OCI-M2 (cell line): ENCODE data around the gene KANSL1.

Experiments
- DNase-seq: peaks from one replicate; lab custom pipeline; 2025; ENCODE audit not compliant: unreplicated experiment; lab: John Stamatoyannopoulos, UW

Gene KANSL1

DNA sequence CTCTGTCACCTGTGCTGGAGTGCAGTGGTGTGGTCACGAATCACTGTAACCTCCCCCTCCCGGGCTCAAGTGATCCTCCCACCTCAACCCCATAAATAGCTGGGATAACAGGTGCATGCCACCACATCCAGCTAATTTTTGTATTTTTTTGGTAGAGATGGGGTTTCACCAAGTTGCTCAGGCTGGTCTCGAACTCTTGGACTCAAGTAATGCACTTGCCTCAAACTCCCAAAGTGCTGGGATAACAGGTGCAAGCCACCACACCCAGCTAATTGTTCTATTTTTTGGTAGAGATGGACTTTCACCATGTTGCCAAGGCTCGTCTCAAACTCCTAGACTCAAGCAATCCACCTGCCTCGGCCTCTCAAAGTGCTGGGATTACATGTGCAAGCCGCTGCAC lies 107.7 kb downstream of the KANSL1 start:
- no peak for DNase-seq

DNA sequence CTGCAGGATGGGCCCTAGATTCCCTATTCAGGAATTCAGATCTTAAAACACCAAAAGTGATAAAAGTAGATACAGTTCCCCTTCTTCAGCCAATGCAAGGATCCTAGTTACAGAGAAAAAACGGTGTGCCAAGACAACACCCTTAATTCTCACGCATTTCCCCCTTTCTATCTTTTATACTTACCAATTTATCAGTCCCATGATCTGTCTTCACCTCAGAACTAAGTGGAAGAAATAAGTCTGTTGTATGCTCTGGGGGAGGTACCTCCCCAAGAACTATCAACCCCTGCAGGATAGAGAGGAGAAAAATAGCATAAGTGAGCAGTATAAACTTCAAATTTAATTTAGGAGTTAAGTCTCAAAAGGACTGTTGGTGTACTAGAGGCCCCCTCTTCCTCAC lies 111.0 kb downstream of the KANSL1 start:
- no peak for DNase-seq

DNA sequence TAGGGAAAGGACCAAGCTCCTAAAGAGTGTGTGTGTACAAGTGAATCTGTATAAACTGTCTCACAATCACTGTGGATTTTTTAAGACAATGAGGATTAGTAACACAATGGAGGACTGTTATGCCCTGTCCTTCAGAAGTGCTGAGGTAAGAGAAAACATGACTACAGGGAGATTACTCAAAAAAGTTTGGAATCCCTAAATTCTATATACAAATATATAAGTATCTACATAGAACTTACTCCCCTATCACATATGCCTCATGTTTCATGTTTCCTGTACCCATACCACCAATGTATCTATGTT lies 112.3 kb downstream of the KANSL1 start:
- no peak for DNase-seq

DNA sequence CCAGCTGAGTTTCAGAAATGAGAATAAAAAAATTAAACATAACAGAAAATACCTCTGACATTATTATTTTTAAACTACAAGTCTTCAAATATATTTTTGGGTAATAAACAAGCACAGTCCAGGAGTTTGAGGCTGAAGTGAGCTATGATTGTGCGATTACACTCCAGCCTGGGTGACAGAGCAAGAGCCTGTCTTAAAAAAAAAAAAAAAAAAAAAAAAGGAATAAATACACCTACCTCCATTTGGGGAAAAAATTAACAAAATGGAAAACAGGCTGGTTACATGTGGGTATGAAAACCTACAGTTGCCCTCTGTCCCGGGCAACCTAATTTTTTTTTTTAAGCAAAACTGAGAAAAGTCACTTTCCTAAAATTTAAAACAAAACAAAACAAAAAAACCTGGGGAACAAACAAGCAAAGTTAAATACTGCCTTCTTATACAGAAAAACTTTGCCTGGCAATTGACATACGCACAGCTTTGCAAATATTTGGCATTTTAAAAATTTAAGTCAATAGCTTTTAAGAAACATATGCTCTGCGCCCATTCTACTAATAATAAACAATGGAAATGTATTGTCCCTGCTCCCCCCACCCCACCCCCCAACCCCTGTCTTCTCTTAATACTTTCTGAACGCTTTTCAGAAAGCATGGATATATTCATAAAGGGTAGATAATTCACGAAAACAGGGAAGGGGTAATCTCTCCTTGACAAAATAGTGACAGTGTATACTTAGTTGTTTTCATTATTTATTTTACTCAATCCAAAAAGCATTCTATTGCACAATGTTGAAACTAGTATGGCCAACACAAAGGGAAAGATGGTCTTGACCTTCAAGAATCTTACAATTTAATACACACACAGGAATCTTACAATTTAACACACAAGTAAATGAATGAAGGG lies 112.9 kb downstream of the KANSL1 start:
- no peak for DNase-seq

DNA sequence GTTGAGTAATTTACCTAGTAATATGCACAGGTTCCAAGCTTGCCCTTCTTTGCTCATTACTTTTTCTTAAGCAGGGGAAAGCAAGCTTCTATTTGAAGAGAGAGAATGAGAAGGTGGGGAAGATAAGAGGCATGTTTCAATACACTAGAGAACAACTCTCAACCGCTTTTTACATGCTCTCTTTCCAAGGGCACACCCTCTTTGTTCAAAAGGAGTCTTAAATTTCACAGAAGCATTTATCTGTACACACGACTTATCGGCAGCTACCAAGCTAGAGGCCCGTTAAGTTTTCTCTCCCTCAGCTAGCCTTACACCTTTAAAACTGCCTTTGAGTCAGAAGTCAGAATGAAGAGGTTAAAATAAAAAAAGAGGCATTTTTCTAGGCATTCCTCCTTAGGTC lies 114.6 kb downstream of the KANSL1 start:
- DNase-seq: no peak

DNA sequence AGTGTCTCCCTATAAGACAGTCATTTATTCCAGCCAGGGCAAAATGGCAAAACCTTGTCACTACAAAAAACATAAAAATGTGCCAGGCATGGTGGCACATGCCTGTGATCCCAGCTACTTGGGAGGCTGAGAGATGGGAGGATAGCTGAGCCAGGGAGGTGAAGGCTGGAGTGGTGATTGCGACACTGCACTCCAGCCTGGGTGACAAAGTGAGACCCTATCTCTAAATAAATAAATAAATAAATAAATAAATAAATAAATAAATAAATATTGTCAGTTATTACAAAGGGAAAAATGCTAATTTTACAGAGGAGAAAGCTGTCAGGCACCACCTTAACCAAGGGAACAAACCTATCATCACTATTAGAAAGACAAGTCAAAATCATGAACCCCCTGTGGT lies 118.7 kb downstream of the KANSL1 start:
- no peak for DNase-seq

DNA sequence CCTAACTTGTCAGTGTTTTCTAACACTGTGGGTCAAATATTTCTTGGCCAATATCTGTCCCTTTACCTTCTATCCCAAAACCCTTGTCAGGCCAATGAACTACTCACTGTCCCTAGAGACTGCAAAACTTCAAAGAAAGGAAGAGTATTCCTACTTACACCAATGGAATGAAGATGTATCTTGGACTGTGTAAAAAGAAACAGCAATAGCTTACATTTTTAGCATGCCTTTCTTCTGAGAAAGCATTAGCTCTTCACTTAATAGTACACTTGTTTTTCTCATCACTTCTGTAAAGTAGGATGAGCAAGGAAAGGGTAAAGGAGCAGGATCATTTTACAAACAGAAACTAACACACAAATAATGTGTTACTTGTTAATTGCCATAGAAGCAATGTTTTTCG lies 120.2 kb downstream of the KANSL1 start:
- DNase-seq: no peak

DNA sequence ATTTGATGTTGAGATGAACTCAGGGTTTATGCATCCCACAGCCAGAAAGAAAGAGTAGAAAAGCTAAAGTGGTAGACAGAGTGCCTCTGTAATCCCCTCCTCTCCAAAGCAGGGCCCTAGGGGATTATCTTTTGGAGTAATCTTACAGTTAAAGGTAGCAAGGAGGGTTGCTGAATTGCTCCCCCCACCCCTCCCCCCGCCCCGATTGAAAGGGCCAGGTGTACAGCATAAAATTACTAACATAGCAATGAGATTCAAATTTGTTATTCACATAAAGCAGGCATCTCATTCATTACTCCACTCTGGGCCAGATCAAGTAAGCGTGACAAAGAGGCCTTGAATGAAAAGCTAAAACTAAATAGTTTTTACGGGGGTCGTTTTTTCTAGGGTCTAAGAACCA lies 121.4 kb downstream of the KANSL1 start:
- DNase-seq: no peak

DNA sequence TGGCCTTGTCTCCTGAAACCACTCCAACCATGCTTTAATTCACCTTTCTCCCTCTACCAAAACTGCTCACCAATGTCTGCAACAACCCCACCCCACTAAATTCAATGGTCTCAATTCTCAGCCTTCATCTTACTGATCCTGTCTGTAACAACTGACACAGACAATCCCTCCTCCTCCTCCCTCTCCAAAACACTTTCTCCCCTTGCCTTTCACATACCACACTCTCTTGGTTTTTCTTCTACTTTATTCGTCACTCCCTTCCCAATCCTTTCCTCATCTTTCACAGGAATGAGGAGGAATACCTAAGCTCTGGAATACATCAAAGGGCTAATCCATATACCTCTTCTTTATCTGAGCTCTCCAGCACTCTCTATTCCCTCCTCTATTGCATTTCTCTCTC lies 128.8 kb downstream of the KANSL1 start:
- DNase-seq: no peak

DNA sequence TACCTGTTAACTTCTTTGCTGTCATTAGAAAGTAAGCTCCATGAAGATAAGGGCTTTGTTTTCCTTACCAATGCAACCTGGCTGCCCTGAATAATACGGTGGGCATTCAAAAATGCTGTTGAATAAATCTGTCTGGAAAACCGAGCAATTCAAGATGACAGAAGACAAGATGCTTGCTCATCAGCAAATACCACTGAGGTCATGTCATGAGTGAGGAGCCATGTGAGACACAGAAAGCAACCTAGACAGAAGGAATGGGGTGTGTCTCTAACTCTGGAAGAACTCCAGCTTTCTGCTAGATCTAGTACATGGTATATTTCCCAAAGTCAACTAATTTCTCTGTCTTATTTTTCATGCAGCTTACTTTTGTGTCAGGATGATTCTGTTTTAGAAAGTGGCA lies 130.0 kb downstream of the KANSL1 start:
- DNase-seq: no peak

DNA sequence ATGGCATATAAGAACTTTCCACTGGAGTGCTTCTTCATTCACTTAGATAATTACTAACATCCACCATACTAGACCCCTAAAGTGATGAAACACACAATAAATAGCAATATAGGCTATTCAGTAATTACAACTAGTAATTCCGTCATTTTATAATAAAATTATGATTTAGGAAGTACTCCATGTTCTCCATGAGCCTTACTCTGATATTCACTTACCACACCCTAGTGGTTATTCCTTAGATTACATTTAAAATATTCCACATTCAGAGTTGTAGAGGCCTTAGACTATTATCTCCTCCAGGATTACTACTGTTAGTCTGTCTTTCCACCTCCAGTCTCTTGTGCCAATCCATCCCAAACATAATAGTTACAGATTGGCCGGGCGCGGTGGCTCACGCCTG lies 131.8 kb downstream of the KANSL1 start:
- DNase-seq: no peak

DNA sequence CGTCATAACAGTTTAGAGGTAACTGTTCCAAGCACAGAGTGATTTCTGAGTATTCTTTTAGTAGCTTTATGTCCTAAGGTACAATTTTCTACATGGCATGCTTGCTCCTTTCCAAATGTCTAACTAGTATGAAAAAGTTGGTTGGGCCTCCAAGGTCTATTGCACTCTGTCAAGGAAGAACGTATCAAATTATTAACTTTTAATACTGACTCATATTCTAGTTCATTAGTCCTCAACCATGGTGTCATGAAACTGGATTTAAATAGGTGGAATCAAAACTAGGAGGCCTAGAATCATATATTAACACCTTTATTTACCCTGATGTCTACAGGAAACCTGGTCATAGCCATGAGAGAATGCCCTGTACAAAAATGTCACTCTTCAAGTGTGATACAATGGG lies 132.8 kb downstream of the KANSL1 start:
- no peak for DNase-seq

DNA sequence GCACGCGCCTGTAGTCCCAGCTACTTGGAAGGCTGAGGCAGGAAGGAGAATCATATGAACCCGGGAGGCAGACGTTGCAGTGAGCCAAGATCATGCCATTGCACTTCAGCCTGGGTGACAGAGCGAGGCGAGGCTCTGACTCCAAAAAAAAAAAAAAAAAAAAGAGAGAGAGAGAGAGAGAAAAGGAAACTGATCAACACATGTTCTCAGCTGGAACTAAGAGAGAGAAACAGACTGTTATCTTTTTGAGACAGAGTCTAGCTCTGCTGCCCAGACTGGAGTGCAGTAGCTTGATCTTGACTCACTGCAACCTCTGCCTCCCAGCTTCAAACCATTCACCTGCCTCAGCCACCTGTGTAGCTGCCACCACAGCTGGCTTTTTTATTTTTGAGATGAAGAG lies 133.7 kb downstream of the KANSL1 start:
- no peak for DNase-seq

DNA sequence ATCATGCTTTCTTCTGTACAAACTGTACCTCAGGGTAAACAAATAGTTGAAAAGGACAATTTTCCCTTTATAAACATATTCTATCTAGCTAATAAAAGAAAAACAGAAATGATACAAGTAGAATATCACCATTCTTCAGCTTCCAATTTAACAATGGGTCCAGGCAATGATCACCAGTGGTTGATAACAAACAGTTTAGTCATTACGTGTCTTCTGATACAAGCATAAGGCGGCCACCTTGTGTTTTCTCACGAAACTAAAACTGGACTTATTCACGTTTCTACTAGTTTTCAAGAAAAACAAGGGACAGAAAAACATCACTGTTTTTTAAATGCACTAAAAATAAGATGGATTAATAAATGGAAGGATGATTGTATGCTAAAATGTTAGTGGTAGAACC lies 135.9 kb downstream of the KANSL1 start:
- no peak for DNase-seq

DNA sequence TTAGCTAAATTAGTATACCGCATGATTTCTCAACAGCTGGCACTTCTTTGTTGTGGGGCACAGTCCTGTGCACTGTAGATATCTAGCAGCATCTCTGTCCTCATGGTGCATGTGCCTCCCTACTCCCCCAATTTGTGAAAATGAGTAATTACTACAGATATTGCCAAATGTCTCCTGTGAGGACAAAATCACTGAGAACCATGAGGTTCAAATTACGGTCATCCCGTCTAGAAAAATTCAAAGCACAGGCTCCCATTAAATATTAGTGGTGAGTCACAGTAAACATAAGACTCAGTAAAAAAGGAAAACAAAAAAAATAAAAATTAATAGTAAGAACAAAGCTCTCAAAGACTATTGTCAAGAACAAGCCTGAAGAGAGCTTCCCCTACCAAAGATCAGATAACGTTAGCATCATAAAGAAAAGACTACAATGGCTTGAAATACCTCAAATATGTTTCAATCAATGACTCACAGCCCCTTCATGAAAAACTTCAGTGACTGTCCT lies 136.4 kb downstream of the KANSL1 start:
- no peak for DNase-seq

DNA sequence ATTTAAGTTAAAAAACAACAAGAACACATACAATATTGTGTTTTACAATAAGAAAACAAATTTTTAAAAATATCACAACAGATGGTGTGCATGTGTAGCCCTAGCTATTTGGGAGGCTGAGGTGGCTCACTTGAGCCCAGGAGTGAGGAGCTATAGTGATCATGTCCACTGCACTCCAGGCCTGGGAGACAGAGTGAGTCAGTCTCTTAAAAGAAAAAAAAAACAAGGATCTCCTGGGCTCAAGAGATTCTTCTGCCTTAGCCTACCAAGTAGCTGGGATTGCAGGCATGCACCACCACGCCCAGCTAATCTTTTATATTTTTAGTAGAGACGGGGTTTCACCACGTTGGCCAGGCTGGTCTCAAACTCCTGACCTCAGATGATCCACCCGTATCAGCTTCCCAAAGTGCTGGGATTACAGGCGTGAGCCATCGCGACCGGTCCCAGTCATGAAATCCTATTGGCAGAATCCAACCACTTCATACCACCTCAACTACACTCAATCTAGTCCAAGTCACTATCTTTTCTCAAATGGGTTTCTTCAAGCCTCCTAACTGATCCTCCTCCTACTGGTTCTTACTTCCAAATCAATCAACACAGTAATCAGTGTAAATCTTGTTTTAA lies 139.2 kb downstream of the KANSL1 start:
- DNase-seq: no peak

DNA sequence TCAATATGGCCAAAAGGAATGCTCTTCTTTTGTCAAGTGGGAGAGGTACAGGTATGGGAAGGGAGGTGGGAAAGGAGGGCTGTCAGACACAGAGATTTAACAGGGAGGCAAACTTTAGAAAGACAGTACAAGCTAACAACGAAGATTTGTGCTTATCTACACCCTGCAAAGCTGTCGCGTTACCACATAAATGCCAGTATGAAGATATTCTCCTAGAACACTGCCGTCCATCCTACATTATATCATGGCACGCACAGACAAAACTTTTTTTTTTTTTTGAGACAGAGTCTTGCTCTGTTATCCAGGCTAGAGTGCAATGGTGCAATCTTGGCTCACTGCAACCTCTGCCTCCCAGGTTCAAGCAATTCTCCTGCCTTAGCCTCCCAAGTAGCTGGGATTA lies 143.6 kb downstream of the KANSL1 start:
- DNase-seq: no peak

DNA sequence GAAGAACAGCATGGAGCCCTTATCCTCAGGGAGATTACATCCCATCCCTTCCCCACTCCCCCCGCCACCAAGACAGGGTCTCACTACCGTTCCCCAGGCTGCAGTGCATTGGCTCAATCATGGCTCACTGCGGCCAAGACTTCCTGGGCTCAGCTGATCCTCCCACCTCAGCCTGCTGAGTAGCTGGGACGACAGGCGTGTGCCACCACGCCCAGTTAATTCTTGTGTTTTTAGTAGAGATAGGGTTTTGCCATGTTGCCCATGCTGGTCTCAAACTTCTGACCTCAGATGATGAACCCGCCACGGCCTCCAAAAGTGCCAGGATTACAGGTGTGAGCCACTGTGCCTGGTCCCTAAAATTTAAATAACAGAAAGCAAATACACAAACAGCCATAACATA lies 145.4 kb downstream of the KANSL1 start:
- DNase-seq: no peak

DNA sequence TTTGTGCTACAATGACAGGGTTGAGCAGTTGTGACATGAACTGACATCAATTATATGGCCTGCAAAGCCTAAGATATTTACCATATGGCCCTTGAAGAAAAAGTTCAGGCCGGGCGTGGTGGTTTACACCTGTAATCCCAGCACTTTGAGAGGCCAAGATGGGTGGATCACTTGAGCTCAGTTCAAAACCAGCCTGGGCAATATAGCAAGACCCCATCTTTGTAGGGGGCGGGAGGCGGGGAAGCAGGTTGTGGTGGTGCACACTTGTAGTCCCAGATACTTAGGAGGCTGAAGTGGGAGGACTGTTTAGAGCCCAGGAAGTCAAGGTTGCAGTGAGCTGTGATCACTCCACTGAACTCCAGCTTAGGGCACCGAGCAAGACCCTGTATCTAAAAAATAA lies 145.8 kb downstream of the KANSL1 start:
- DNase-seq: no peak

DNA sequence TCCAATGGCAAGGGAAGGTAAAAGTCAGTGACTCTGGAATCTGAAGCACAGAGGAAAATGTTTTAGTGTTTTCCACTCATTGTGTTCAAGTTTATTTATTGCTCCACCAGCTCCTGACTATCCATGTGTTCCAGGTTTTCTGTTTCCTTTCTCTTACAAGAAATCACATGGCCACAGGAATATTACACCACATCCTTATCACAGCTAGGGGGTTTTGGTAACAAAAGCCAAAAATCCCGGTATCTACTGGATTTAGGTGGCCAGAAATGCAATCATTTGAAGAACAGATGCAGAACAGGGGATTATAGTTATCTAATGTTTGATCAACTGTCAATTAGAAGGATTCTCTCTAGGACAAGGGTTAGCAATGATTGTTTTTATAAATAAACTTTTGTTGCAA lies 146.3 kb downstream of the KANSL1 start:
- no peak for DNase-seq

DNA sequence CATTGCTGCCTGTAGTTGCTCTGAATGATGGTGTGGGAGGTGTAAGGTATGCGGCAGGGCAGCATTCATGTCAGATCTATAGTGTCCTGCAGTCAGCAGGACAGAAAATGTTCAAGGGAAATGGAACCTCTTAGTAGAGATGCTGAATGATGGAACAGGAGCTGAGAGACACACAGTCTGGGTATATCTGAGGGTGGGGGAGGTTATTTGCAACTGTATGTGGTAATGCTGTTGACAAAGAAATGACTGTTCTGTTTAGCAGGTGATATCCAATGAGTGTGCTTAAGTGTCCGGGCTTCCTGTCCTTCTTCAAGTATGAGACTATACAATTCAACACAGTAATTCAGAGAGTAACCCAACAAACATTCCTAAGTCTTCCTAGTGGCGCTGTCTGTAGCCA lies 147.6 kb downstream of the KANSL1 start:
- DNase-seq: no peak

DNA sequence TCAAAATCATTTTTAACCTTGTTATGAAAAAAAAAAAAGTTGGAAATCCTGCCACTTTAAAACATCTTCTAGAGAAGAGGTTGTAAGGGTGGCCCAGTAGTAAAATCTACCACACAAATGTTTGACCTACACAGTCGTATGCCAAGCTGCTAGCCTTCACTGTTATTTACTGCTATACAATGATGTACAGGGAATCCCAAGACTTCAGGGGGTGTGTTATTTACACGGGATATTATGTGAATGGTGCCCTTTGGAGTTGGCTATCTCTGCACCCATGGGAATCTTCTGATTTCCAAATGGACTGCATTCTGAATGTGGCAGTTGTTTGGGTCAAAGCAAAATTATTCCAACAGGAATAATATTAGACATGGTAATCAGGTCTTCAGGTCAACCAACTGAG lies 148.2 kb downstream of the KANSL1 start:
- DNase-seq: no peak
